ENCODE results near the gene SLC45A1. TPM values are rescaled to one million over a fixed set of nuclear protein-coding genes. Genes with fewer than 3 reads are reported as not detected.

The SLC45A1 gene
- total RNA-seq, 1 donor from 2014 or later: 1.8 TPM

DNA sequence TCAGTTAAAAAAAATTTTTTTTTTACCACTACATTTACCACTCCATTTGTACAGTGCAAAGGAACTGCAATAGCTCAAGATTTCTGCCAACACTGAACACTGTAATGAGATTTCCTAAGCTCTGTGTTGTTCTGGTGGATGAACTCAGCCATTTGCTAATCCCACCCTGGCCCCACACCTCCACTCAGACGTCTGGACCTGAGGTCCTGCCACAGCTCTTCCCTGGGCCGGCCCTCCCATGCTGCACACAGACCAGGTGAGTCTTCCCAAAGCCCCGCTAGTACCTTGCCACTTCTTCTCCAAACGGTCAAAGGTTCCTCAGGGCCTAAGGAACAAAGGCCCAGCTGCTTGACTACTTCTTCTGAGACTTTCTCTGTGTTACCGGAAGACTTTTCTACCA, 56.4 kb downstream of the SLC45A1 start:
- DNase-seq: no peak
- Histone ChIP-seq H3K9me3 (replicated peaks) (no peaks in the 10 kb centered on the region), H3K36me3 (no peaks in the 10 kb centered on the region), H3K27ac (replicated peaks) (peak overlapping the region; percentile 94), H3K4me3 (peak overlapping the region; percentile 42), H3K4me1 (peaks cover 97% of the 10 kb centered on the region), H3K27me3 (ENCODE audit: low read depth) (no peaks in the 10 kb centered on the region)
- intact Hi-C loops (cut with micrococcal nuclease): no loop called here
- TF ChIP-seq, protein P1, sequence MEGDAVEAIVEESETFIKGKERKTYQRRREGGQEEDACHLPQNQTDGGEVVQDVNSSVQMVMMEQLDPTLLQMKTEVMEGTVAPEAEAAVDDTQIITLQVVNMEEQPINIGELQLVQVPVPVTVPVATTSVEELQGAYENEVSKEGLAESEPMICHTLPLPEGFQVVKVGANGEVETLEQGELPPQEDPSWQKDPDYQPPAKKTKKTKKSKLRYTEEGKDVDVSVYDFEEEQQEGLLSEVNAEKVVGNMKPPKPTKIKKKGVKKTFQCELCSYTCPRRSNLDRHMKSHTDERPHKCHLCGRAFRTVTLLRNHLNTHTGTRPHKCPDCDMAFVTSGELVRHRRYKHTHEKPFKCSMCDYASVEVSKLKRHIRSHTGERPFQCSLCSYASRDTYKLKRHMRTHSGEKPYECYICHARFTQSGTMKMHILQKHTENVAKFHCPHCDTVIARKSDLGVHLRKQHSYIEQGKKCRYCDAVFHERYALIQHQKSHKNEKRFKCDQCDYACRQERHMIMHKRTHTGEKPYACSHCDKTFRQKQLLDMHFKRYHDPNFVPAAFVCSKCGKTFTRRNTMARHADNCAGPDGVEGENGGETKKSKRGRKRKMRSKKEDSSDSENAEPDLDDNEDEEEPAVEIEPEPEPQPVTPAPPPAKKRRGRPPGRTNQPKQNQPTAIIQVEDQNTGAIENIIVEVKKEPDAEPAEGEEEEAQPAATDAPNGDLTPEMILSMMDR (IDR thresholded peaks at IDR 0.05; ENCODE audit: borderline replicate concordance): no peak

DNA sequence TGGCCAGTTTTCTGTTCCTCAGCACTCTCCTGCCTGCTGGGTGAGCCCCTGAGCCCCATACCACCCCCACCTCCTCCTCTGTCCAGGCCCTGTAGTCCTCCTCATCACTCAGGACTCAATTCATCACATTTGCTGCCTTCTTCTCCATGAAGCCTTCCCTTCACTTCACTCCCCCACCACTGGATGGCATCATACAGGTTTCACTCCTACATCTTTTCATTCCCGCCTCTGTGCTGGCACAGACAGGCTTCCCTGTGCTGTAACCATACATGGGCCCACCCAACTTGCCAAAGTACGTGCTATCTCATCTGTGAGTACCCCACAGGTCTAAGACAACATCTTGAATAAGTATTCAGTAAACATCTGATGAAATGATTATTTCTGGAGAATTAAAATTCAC, 56.9 kb downstream of the SLC45A1 start:
- DNase-seq: no peak
- TF ChIP-seq, protein P1 (IDR thresholded peaks at IDR 0.05; ENCODE audit: borderline replicate concordance): peak; percentile 48
- intact Hi-C loops (cut with micrococcal nuclease): no loop called here

DNA sequence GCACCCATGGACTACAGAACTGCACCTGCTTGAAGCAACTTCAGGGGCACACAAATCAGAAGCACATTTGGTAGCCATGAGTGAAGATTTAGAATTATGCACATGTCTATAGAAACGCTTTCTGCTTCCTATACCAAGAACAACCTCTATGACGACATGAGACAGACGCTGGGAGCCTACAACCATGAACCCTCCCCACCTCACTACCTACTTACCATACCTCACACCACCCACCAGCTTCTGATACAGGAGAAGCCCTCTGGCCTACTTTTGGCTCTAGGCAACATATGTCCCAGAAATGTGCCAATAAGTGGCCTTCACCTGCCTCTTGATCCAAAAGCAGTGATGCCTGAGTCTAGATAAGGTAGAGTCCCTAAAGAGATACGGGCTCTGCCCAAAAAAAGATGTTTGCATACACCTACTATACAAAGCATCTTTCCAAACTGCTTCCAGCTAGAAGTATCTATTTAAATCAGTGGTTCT, 58.5 kb downstream of the SLC45A1 start:
- TF ChIP-seq, protein P1 (IDR thresholded peaks at IDR 0.05; ENCODE audit: borderline replicate concordance): no peak
- DNase-seq: no peak
- intact Hi-C loops (cut with micrococcal nuclease): no loop called here
- H3K36me3 ChIP-seq: no peaks in the 10 kb centered on the region
- H3K27me3 ChIP-seq (ENCODE audit: low read depth): no peaks in the 10 kb centered on the region
- H3K27ac ChIP-seq (replicated peaks): peak overlapping the region; percentile 94
- H3K9me3 ChIP-seq (replicated peaks): no peaks in the 10 kb centered on the region
- peaks cover 97% of the 10 kb centered on the region for H3K4me1 ChIP-seq
- H3K4me3 ChIP-seq: no peak overlapping the region

More for the DNA sequence above, 56.9 kb downstream of the SLC45A1 start:
- Histone ChIP-seq H3K9me3 (replicated peaks) (no peaks in the 10 kb centered on the region), H3K36me3 (no peaks in the 10 kb centered on the region), H3K4me1 (peaks cover 97% of the 10 kb centered on the region), H3K4me3 (no peak overlapping the region), H3K27ac (replicated peaks) (peak overlapping the region; percentile 94), H3K27me3 (ENCODE audit: low read depth) (no peaks in the 10 kb centered on the region)

DNA sequence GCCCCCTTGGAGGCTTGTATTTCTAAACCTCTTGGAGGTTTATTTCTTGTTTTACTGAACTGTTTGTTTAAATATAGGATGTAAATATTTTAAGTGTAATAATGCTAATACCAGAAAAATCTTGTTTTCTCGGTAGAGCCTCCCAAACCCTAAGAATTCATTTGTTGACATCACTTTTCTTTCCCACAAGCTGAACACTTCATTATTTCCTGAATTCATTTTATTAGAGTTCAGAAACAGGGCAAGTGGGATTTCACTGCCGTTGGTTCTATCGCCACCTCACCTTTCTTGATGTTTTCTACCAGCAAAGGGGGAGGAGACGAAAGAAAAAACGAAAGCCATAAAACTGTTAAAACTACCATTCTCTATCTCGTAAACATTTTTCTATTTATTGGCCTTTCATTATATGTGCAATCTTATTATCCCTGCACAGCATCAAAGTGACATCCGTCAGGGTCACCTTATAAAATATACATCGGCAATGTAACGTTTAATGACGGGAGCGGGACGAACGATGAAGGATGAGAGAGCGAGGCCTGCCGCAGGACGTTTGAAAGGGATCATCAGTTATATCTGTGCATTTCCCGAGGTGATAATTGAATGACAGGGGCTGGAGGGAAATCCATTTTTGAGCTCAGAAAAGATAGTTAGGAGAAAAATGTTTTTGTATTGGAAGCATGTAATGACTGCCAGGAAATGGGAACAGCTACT, 59.5 kb downstream of the SLC45A1 start:
- no peaks in the 10 kb centered on the region for H3K27me3 ChIP-seq (ENCODE audit: low read depth)
- intact Hi-C loops (cut with micrococcal nuclease): no loop called here
- no peak overlapping the region for H3K4me3 ChIP-seq
- H3K9me3 ChIP-seq (replicated peaks): no peaks in the 10 kb centered on the region
- H3K36me3 ChIP-seq: no peaks in the 10 kb centered on the region
- H3K4me1 ChIP-seq: peaks cover 97% of the 10 kb centered on the region
- TF ChIP-seq, protein P1 (IDR thresholded peaks at IDR 0.05; ENCODE audit: borderline replicate concordance): no peak
- peak overlapping the region; percentile 94 for H3K27ac ChIP-seq (replicated peaks)
- no peak for DNase-seq

DNA sequence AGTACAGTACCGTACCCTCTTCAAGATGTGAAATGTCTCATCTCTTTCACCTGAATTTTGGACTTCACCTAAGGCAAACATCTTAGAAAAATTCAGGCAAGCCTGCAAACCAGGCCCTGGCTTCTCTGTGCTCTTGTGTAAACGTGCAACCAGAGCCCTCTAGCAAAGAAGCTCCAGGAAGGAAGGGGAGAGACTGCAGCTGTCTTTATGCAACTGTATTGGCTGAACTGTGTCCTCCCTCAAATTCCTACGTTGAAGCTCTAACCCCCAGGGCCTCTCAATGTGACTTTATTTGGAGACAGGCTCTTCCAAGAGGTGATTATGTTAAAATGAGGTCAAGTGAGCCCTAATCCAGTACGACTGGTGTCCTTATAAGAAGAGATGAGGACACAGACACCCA, 60.3 kb downstream of the SLC45A1 start:
- TF ChIP-seq, protein P1 (IDR thresholded peaks at IDR 0.05; ENCODE audit: borderline replicate concordance): no peak
- H3K27ac ChIP-seq (replicated peaks): peak overlapping the region; percentile 94
- intact Hi-C loops (cut with micrococcal nuclease): no loop called here
- no peak for DNase-seq
- no peaks in the 10 kb centered on the region for H3K9me3 ChIP-seq (replicated peaks)
- no peak overlapping the region for H3K4me3 ChIP-seq
- H3K27me3 ChIP-seq (ENCODE audit: low read depth): no peaks in the 10 kb centered on the region
- H3K36me3 ChIP-seq: no peaks in the 10 kb centered on the region
- peaks cover 97% of the 10 kb centered on the region for H3K4me1 ChIP-seq

All from left ventricle myocardium inferior (tissue), 1 donor.